ENCODE measurements around the gene ADRB2. TPM values are rescaled to one million over a fixed set of nuclear protein-coding genes. Genes with fewer than 3 reads are reported as not detected.

ADRB2 gene
- total RNA-seq, 4 donors from 2014 or later: 1.00 to 3.5 (median 1.7) TPM

DNA sequence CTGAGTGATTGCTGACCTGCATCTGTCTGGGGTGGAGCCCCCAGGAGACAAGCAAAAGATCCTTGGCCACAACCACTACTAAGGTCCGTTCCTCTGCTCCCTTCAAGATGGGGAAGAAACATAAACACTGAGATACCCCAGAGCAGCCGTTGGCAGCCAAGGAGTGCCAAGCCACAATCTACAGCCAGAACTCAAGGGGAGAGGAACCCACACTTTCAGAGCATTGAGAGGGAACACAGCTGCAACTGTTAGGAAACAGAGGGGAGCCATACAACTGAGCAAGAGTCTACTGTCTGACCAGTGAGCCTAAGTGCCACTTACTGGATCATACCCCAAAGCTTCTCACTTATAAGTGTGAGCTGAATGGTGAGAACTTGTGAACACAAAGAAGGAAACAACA lies 44.6 kb upstream of the ADRB2 start:
- in situ Hi-C loops (cut with MboI; ENCODE audit: low pct_ligation_motif_present in 1 of 4, low pct_unique_long_range_greater_than_20kb in 1 of 4, low sequenced_read_pairs in 3 of 4) (no loop called here), intact Hi-C loops (cut with DNase I; ENCODE audit: low total_unique reads) (no loop called here)
- no peak for DNase-seq
- no peak overlapping the region for H3K27ac ChIP-seq
- no peaks in the 10 kb centered on the region for H3K9me3 ChIP-seq
- H3K4me3 ChIP-seq: no peak overlapping the region
- WGBS, 2 donors (ENCODE audit: low coverage in 1 of 2): 53 to 80% methylated on average over 1 to 2 of the region's 2 CpGs
- H3K4me1 ChIP-seq: no peaks in the 10 kb centered on the region
- H3K27me3 ChIP-seq: no peaks in the 10 kb centered on the region
- no peaks in the 10 kb centered on the region for H3K36me3 ChIP-seq
- TF ChIP-seq POLR2AphosphoS5 (IDR thresholded peaks at IDR 0.05) (no peak), POLR2A (IDR thresholded peaks at IDR 0.05) (no peak), EP300 (IDR thresholded peaks at IDR 0.05; ENCODE audit: low read depth) (no peak)
- TF ChIP-seq, protein P1, sequence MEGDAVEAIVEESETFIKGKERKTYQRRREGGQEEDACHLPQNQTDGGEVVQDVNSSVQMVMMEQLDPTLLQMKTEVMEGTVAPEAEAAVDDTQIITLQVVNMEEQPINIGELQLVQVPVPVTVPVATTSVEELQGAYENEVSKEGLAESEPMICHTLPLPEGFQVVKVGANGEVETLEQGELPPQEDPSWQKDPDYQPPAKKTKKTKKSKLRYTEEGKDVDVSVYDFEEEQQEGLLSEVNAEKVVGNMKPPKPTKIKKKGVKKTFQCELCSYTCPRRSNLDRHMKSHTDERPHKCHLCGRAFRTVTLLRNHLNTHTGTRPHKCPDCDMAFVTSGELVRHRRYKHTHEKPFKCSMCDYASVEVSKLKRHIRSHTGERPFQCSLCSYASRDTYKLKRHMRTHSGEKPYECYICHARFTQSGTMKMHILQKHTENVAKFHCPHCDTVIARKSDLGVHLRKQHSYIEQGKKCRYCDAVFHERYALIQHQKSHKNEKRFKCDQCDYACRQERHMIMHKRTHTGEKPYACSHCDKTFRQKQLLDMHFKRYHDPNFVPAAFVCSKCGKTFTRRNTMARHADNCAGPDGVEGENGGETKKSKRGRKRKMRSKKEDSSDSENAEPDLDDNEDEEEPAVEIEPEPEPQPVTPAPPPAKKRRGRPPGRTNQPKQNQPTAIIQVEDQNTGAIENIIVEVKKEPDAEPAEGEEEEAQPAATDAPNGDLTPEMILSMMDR (IDR thresholded peaks at IDR 0.05): no peak

DNA sequence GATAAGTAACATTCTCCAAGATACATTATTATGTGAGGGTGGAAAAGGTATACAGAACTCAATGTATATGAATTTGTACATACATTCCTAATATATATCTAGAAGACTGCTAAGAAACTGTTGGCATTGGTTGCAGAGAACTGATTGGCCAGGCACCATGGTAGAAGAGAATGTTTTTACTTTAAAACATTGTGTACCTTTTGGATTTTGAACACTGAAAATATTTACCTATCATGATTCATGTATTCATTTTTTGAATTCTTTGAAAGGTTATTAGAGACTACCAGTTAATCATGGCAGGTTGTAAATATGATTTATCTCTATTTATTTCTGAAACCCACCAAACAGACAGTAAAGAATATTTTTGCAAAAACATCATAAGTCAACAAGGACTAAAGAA lies 41.2 kb upstream of the ADRB2 start:
- Histone ChIP-seq H3K27ac (no peak overlapping the region), H3K27me3 (no peaks in the 10 kb centered on the region), H3K4me1 (no peaks in the 10 kb centered on the region), H3K36me3 (no peaks in the 10 kb centered on the region), H3K9me3 (no peaks in the 10 kb centered on the region), H3K4me3 (no peak overlapping the region)
- no peak for DNase-seq
- TF ChIP-seq EP300 (IDR thresholded peaks at IDR 0.05; ENCODE audit: low read depth) (no peak), POLR2A (IDR thresholded peaks at IDR 0.05) (no peak), POLR2AphosphoS5 (IDR thresholded peaks at IDR 0.05) (no peak)
- TF ChIP-seq, protein P1 (IDR thresholded peaks at IDR 0.05): no peak
- intact Hi-C loops (cut with DNase I; ENCODE audit: low total_unique reads) (no loop called here), in situ Hi-C loops (cut with MboI; ENCODE audit: low pct_ligation_motif_present in 1 of 4, low pct_unique_long_range_greater_than_20kb in 1 of 4, low sequenced_read_pairs in 3 of 4) (no loop called here)

DNA sequence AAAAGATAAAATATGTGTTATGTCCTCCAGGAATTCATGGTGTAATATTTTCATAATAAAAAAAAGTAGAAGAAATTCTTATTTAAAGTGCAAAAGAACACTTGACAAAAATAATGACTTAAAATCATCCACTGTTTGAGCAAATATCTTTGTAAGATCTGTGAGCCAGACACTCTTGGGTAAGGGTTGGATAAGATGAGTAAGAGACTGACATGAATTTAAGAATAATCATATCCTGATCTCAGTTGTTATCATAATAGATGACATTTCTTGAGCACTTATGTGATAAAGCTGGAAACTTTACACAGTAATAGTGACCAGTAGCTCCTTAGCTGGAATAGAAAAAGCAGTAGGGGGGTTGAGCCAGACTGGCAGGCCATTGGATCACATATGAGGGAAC lies 40.0 kb upstream of the ADRB2 start:
- intact Hi-C loops (cut with DNase I; ENCODE audit: low total_unique reads) (no loop called here), in situ Hi-C loops (cut with MboI; ENCODE audit: low pct_ligation_motif_present in 1 of 4, low pct_unique_long_range_greater_than_20kb in 1 of 4, low sequenced_read_pairs in 3 of 4) (no loop called here)
- H3K9me3 ChIP-seq: no peaks in the 10 kb centered on the region
- H3K4me1 ChIP-seq: no peaks in the 10 kb centered on the region
- no peak for DNase-seq
- no peaks in the 10 kb centered on the region for H3K36me3 ChIP-seq
- H3K27me3 ChIP-seq: no peaks in the 10 kb centered on the region
- H3K4me3 ChIP-seq: no peak overlapping the region
- no peak overlapping the region for H3K27ac ChIP-seq
- TF ChIP-seq POLR2AphosphoS5 (IDR thresholded peaks at IDR 0.05): no peak
- TF ChIP-seq EP300 (IDR thresholded peaks at IDR 0.05; ENCODE audit: low read depth): no peak
- TF ChIP-seq, protein P1 (IDR thresholded peaks at IDR 0.05): no peak
- no peak for TF ChIP-seq POLR2A (IDR thresholded peaks at IDR 0.05)

DNA sequence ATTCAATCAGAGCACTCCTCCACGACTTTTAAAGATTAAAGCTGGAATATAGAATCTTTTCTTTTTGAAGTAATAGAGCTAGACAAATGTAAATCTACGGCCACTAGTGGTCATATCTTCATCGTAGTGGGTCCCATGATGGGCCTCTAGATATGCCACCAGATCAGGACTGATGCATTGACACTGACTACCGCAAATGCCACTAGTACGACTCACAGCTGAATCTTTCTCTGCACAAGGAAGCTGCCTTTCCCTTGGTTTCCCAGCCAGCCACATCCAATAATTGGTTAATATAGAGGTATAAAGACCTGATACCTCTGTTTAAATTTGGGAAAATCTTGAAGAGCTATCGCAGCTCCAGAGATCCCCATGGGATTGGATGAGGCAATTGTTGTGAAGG lies 37.8 kb upstream of the ADRB2 start:
- Histone ChIP-seq H3K27me3 (no peaks in the 10 kb centered on the region), H3K4me1 (no peaks in the 10 kb centered on the region), H3K36me3 (no peaks in the 10 kb centered on the region), H3K9me3 (no peaks in the 10 kb centered on the region), H3K27ac (no peak overlapping the region), H3K4me3 (no peak overlapping the region)
- 80 to 86% methylated on average over 5 to 6 of the region's 6 CpGs for WGBS, 2 donors (ENCODE audit: low coverage in 1 of 2)
- intact Hi-C loops (cut with DNase I; ENCODE audit: low total_unique reads) (no loop called here), in situ Hi-C loops (cut with MboI; ENCODE audit: low pct_ligation_motif_present in 1 of 4, low pct_unique_long_range_greater_than_20kb in 1 of 4, low sequenced_read_pairs in 3 of 4) (no loop called here)
- DNase-seq: no peak
- no peak for TF ChIP-seq POLR2A (IDR thresholded peaks at IDR 0.05)
- TF ChIP-seq, protein P1 (IDR thresholded peaks at IDR 0.05): no peak
- TF ChIP-seq POLR2AphosphoS5 (IDR thresholded peaks at IDR 0.05): no peak
- TF ChIP-seq EP300 (IDR thresholded peaks at IDR 0.05; ENCODE audit: low read depth): no peak
